BJ (cell line): ENCODE results near the gene VTA1. TPM values are rescaled to one million over a fixed set of nuclear protein-coding genes. Genes with fewer than 3 reads are reported as not detected.

ENCODE experiments used
- CTCF ChIA-PET: fragments of 350-600 bp; formaldehyde crosslinking; extraction: SDS; loops from one replicate; lab custom pipeline; 2021; ENCODE audit warnings: antibody characterized with exemption, inconsistent platforms; lab: Yijun Ruan, JAX
- POLR2A ChIA-PET: fragments of 300-600 bp; sonication (Branson Sonifier 250); formaldehyde crosslinking; extraction: SDS; loops from one replicate; lab custom pipeline; 2021; ENCODE audit warnings: antibody characterized with exemption; lab: Charles Lee
- DNase-seq: peaks from one replicate; pipeline ENCODE4 v3.0.0-alpha.2; 2011; ENCODE audit warnings: low read depth
- H3K27me3 ChIP-seq: 2 replicates; pipeline ENCODE4 v1.6.0; 2011; ENCODE audit warnings: low read length; ENCODE audit not compliant: control insufficient read depth, insufficient read depth
- H3K36me3 ChIP-seq: 2 replicates; pipeline ENCODE4 v1.5.1; 2011; ENCODE audit warnings: low read length; ENCODE audit not compliant: control insufficient read depth, insufficient read depth
- H3K4me3 ChIP-seq: 2 replicates; pipeline ENCODE4 v1.5.1; 2011; ENCODE audit warnings: low read depth, mild to moderate bottlenecking, control low read depth, low read length
- polyA plus RNA-seq: library from polyadenylated mRNA; depleted of rRNA; stranded (reverse); fragments of >200 nt; gene quantifications from 2 replicates; pipeline ENCODE4 v1.2.3, GENCODE V29; 2011
- TF ChIP-seq, protein P1 (sequence below): IDR thresholded peaks from 2 replicates; pipeline ENCODE4 v1.5.1; 2011; ENCODE audit warnings: low read depth, mild to moderate bottlenecking, control low read depth, inconsistent platforms, low read length, moderate library complexity; ENCODE audit not compliant: insufficient read depth

VTA1 gene
- polyA plus RNA-seq, 1 experiment: 66.7 TPM

DNA sequence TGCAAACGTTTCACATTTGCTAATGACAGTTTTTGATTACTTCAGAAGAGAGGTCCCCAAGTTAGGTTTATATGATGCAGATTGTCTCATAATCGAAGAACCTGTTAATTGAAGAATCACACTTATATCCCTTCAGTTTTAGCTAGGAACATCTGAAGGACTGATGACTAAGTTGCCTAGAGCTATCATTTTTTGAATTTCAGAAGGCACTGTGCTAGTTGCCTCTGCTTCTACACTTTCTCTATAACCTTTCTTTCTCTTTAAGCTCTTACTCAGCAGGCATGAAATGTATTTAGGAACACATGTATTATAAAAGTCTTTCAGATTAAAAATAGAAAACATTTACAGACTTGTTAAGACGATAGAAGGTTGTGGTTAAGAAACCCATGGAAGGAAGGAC lies 28.7 kb upstream of the VTA1 start:
- no peaks in the 10 kb centered on the region for H3K27me3 ChIP-seq
- CTCF ChIA-PET: no interaction called here

DNA sequence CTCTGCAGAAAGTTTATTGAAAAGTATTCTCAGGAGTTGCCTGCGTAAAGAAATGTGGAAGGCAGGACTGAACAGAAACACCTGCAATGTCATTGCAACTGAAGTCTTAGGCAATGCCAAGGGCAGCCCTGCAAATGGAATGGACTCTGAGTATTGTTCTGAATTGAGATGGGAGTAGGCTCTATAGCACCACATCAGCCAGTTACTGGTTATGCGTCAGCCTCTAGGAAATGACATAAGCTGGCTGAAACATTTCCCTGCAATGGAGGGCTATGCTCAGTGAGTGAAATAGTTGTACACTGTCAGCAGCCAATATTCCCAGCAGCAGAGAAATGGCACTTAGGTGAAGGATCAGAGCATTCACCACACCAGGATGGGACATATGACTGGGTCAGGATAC lies 28.1 kb upstream of the VTA1 start:
- Histone ChIP-seq H3K27me3 (no peaks in the 10 kb centered on the region), H3K36me3 (no peaks in the 10 kb centered on the region), H3K4me3 (no peak overlapping the region)
- POLR2A ChIA-PET: no interaction called here
- DNase-seq: no peak
- CTCF ChIA-PET: no interaction called here
- TF ChIP-seq, protein P1, sequence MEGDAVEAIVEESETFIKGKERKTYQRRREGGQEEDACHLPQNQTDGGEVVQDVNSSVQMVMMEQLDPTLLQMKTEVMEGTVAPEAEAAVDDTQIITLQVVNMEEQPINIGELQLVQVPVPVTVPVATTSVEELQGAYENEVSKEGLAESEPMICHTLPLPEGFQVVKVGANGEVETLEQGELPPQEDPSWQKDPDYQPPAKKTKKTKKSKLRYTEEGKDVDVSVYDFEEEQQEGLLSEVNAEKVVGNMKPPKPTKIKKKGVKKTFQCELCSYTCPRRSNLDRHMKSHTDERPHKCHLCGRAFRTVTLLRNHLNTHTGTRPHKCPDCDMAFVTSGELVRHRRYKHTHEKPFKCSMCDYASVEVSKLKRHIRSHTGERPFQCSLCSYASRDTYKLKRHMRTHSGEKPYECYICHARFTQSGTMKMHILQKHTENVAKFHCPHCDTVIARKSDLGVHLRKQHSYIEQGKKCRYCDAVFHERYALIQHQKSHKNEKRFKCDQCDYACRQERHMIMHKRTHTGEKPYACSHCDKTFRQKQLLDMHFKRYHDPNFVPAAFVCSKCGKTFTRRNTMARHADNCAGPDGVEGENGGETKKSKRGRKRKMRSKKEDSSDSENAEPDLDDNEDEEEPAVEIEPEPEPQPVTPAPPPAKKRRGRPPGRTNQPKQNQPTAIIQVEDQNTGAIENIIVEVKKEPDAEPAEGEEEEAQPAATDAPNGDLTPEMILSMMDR: no peak

More for the DNA sequence above, 28.7 kb upstream of the VTA1 start:
- peak; percentile 6 for DNase-seq
- no peaks in the 10 kb centered on the region for H3K36me3 ChIP-seq
- TF ChIP-seq, protein P1: no peak
- POLR2A ChIA-PET: no interaction called here
- no peak overlapping the region for H3K4me3 ChIP-seq

DNA sequence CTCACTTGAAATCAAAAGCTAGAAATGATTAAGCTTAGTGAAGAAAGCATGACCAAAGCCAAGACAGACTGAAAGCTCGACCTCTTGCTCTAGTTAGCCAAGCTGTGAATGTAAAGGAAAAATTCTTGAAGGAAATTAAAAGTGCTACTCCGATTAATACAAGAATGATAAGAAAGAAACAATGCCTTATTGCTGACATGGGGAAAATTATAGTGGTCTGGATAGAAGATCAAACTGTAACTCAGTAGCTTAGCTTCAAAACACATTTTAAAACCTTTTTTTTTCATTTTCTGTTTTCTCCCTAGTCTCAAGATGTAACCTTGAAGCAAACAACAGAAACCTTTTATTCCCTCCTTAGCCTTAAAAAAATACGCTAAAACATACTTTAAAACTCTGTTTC lies 25.7 kb upstream of the VTA1 start:
- ChIA-PET CTCF (interaction anchor here (0.7 to 2.6 kb wide), 2 partner anchors 9 to 1212 kb away, joined by 3 to 12 read pairs; no protein-coding TSS in a partner anchor), POLR2A (no interaction called here)
- Histone ChIP-seq H3K27me3 (no peaks in the 10 kb centered on the region), H3K36me3 (no peaks in the 10 kb centered on the region), H3K4me3 (no peak overlapping the region)
- TF ChIP-seq, protein P1: no peak
- no peak for DNase-seq

DNA sequence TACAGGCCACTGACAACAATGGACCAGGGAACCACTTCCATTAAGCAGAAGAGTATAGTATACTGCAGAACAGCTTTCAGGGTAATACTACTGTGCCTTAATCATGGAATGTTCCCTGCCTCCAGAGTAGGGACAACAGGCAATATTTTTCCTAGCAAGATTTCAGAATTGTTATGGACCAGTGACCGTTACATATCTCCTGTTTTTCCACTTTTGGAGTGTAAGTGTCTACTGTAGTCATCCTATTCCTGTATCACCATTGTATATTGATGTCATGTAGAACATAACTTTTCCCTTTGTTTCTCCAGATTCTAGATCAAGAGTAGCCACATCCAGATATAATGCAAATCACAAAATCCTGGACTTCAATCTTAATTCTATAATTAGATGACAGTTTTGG lies 16.2 kb upstream of the VTA1 start:
- Histone ChIP-seq H3K4me3 (no peak overlapping the region), H3K36me3 (no peaks in the 10 kb centered on the region), H3K27me3 (peaks cover 2% of the 10 kb centered on the region; the same call in 1 of the 2 replicates)
- TF ChIP-seq, protein P1: no peak
- CTCF ChIA-PET: no interaction called here
- POLR2A ChIA-PET: interaction anchor here (0.6 kb wide), 1 partner anchor 1221 kb away, joined by 3 read pairs; no protein-coding TSS in a partner anchor
- DNase-seq: no peak

DNA sequence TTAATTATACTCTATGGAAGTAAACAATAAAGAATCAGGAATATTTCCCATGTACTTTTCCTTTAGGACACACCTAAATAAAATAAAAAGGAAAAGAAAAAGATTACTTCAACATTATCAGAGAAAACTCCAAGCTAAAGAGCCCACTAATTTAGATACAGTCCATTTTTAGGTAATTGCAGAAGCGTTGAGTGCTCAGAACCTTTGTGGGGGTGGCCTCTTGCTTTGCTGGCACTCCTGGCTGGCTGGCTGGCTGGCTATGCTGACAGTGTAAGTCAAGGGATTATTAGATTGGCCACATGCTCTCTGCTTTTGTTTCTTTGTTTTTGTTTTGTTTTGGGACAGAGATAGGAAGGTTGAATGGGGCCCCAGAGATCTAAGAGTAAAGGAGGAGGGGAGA lies 14.4 kb upstream of the VTA1 start, which contains the start of gene GJE1:
TSS of gene GJE1 (plus strand) at position 301 of the 400 bp plus-strand sequence. CDS start 234 bp downstream, outside the sequence.
- no peak for DNase-seq
- TF ChIP-seq, protein P1: no peak
- CTCF ChIA-PET: no interaction called here
- H3K36me3 ChIP-seq: no peaks in the 10 kb centered on the region
- POLR2A ChIA-PET: no interaction called here
- H3K4me3 ChIP-seq: no peak within 1 kb of the TSS
- H3K27me3 ChIP-seq: peaks cover 2% of the 10 kb centered on the region; the same call in 1 of the 2 replicates
